ENCODE data around the gene ATL2. TPM values are rescaled to one million over a fixed set of nuclear protein-coding genes. Genes with fewer than 3 reads are reported as not detected.
A peak's percentile ranks its signal among the peaks of the same experiment; 100 is the strongest.

The ATL2 gene
- total RNA-seq, 1 donor from 2014 or later: 77.5 TPM

DNA sequence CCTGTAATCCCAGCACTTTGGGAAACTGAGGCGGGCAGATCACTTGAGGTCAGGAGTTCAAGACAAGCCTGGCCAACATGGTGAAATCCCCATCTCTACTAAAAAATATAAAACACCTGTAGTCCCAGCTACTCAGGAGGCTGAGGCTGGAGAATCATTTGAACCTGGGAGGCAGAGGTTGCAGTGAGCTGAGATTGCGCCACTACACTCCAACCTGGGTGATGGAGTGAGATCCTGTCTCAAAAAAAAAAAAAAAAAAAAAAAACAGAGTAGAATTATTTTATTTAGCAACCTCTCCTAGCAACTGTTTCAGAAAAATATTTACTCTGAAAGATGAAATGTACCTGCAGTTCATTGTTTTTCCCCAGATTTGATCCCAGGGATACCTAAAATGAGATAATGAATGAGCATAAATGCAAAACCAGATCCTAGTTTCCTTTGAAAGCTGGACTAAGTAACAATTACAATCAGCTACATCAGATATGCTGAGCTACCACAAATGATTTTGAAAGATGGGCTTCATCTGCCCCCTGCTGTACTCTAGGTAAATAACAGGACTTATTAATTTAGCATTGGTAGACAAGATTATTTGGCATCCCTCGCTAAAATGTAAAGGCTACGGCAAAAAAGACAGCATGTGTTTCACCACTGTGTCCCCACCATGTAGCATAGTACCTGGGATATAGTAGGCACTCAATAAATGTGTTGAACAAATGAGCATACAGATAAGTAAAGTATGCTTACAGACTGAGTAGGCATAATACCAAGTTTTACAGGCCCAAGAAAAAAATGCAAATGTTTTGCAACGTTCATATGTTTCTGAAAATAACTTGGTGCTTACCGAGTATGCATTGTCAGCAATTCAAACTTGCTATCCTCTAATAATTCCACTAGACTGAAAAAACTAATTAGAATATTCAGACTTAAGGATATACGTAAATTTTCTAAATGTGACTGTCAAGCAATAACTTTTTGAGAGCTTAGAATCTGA, 102.5 kb downstream of the ATL2 start:
- TF ChIP-seq, protein P1, sequence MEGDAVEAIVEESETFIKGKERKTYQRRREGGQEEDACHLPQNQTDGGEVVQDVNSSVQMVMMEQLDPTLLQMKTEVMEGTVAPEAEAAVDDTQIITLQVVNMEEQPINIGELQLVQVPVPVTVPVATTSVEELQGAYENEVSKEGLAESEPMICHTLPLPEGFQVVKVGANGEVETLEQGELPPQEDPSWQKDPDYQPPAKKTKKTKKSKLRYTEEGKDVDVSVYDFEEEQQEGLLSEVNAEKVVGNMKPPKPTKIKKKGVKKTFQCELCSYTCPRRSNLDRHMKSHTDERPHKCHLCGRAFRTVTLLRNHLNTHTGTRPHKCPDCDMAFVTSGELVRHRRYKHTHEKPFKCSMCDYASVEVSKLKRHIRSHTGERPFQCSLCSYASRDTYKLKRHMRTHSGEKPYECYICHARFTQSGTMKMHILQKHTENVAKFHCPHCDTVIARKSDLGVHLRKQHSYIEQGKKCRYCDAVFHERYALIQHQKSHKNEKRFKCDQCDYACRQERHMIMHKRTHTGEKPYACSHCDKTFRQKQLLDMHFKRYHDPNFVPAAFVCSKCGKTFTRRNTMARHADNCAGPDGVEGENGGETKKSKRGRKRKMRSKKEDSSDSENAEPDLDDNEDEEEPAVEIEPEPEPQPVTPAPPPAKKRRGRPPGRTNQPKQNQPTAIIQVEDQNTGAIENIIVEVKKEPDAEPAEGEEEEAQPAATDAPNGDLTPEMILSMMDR (conservative IDR thresholded peaks at IDR 0.05; ENCODE audit: low read depth, low read length): peak; percentile 68
- DNase-seq (ENCODE audit: low read depth): peak; percentile 67
- H3K4me3 ChIP-seq (ENCODE audit: low read depth, low read length): no peak overlapping the region

DNA sequence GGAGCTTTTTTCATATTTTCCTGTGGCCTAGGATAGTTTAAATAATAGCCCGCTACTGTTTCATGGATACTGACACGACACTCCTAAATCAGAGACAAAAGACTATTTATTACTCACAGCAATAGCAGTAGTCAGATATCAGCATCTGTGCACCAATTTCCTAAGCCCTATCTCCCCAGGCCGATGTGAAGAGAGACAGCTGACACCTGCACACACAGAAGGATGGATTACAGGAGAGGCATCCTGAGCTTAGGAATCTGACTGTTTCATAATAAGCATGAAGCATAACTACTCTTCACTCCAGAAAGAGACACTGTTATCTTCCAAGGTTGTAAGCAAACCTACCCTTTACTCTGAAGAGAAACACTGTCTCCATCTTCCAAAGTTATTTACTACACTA, 105.4 kb downstream of the ATL2 start:
- TF ChIP-seq, protein P1 (conservative IDR thresholded peaks at IDR 0.05; ENCODE audit: low read depth, low read length): no peak
- no peak overlapping the region for H3K4me3 ChIP-seq (ENCODE audit: low read depth, low read length)
- no peak for DNase-seq (ENCODE audit: low read depth)

DNA sequence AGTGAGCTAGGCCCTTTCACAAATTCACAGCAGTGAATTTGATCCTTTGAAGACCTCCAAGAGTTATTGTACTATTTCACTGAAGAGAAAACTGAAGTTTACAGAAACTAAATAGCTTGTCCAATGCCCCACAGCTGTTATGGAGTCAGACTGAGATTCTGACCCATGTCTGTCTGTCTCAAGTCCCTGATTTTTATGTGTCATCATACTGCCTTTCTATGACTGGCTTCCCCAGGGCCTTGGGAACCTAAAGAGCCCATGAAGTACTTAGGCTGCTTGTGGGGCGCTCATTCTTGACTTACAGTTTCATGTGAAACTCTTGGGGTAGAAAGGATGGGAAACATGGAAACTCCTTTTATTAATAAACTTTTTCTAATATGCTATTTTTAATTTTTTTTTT, 107.7 kb downstream of the ATL2 start:
- TF ChIP-seq, protein P1 (conservative IDR thresholded peaks at IDR 0.05; ENCODE audit: low read depth, low read length): no peak
- no peak for DNase-seq (ENCODE audit: low read depth)
- H3K4me3 ChIP-seq (ENCODE audit: low read depth, low read length): no peak overlapping the region

DNA sequence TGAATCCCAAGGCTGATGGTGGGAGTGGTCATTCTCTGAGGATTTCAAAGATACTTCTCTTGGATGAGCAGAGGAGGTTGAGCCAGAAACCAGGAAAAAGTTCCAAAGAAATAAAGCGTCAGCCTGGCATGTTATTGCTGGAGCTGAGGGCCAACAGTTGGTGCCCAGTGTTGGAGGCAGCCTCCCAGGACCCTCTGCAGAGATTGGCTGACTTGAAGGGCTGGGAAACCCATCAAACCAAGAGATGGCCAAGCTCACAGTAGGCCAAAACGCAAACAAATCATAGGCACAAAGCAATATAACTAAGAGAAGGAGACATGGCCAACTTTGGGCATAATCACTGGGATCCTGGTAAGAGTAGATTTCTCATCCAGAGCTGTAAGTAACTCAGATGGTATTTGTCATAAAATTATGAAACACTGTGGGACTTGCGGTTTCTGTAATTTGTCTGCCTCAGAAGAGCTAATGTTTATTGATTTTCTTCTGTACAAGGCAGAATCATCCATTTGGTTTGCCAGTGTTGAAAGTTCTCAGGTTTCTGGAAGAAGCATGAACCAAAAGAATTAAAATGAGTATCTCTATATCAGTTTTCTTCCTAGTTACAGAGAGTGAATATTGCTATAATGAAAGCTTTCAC, 108.3 kb downstream of the ATL2 start:
- no peak overlapping the region for H3K4me3 ChIP-seq (ENCODE audit: low read depth, low read length)
- no peak for DNase-seq (ENCODE audit: low read depth)
- TF ChIP-seq, protein P1 (conservative IDR thresholded peaks at IDR 0.05; ENCODE audit: low read depth, low read length): no peak

DNA sequence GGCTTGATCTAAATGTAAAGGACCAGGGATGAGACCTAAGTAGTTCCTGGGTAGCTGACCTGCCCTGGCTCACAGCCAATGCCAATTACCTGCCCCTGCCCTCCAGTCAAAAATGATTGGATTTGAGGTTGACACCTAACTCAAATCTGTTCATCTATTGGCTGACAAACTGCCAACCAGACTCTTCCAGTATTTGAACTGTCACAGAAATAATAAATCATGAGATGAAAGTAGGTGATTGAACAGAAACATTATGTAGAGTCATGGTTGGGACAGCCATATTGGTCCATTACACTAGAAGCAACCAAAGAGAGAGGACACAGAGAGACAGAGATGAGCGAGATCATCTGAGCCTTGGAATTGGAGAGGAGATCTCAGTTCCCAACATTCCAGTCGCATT, 109.1 kb downstream of the ATL2 start:
- TF ChIP-seq, protein P1 (conservative IDR thresholded peaks at IDR 0.05; ENCODE audit: low read depth, low read length): no peak
- DNase-seq (ENCODE audit: low read depth): no peak
- no peak overlapping the region for H3K4me3 ChIP-seq (ENCODE audit: low read depth, low read length)

DNA sequence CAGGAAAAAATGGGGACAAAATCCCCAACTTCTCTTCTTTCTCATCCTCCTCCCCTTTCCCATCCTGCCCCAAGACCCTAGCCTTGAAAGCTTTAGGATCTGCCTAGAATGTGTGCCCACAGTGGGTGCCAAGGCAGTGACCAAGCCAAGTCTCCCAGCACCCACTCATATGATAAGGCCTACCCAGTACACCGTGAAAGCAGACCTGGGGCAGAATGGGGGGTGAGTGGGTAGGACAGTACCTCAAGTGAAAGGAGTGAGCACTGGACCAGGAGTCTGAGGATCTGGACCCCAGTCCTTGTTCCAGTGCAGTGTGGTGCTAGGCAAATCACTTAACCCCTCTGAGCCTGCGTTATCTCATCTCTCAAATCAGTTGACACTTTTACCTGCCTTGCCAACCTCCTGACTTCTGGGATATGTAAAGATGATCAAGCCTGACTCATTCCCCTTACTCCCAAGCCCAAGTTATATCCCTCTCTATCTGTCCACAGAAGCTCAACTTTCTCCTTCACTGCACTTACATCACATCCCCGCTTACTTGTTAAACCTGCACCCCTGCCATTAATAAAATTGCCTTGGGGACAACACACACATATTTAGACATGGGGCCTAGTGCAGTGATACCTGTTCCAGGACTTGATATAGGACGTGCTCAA, 109.7 kb downstream of the ATL2 start:
- H3K4me3 ChIP-seq (ENCODE audit: low read depth, low read length): no peak overlapping the region
- DNase-seq (ENCODE audit: low read depth): no peak
- TF ChIP-seq, protein P1 (conservative IDR thresholded peaks at IDR 0.05; ENCODE audit: low read depth, low read length): no peak

Data from epithelial cell of proximal tubule (primary cell).